T-helper 2 cell treated with Interferon-gamma antibody and Interleukin-4, amounts not matched to agents 5 μg/mL and 100 μg/mL, for 36 hours (primary cell): ENCODE measurements around the gene P2RX6.

Source experiments
- DNase-seq: peaks from one replicate; pipeline ENCODE4 v3.0.0; 2021; ENCODE audit warnings: low spot score
- H3K27ac Mint-ChIP-seq: one replicate; pipeline ENCODE4 v1.8.0; 2021; ENCODE audit warnings: mild to moderate bottlenecking, mixed read lengths
- H3K27me3 Mint-ChIP-seq: one replicate; pipeline ENCODE4 v1.8.0; 2021; ENCODE audit warnings: low read depth, mixed read lengths
- H3K36me3 Mint-ChIP-seq: one replicate; pipeline ENCODE4 v1.8.0; 2021; ENCODE audit warnings: low read depth, mixed read lengths
- H3K4me1 Mint-ChIP-seq: one replicate; pipeline ENCODE4 v1.8.0; 2021; ENCODE audit warnings: low read depth, mixed read lengths
- H3K4me3 Mint-ChIP-seq: one replicate; pipeline ENCODE4 v1.8.0; 2022; ENCODE audit warnings: mild to moderate bottlenecking, moderate library complexity, mixed read lengths
- H3K9me3 Mint-ChIP-seq: one replicate; pipeline ENCODE4 v1.8.0; 2021; ENCODE audit warnings: mixed read lengths

P2RX6 gene

DNA sequence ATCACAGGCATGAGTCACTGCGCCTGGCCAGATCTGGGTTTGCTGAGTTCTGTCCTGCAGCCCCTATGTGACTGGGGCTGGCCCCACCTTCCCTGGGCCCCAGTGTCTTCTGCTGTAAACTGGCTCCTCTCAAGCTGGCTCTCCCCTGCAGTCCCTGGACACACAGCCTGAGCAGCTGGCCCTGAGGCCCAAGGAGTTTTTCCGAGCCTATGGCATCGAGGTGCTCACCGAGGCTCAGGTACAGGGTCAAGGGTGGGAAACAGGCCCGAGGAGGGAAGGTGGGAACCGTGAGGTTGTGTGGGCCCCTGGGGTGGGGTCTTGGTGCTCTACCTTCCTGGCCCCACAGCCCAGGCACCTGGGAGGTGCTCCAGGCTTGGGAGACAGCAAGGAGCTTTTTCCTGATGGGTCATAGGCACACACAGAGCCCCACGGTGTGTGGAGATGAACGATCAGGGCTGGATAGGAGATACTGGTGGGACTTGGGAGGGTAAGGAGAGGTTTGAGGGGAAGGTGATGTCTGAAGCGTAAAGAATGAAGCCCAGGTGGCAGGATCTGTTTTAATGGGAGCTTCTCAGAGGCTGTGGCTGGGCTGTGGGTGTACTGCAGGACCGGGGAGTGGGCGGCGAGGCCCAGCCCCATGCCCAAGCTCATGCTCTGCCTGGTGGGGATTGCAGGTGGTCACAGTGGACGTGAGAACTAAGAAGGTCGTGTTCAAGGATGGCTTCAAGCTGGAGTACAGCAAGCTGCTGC lies 39.2 kb upstream of the P2RX6 start:
- no peaks in the 10 kb centered on the region for H3K27me3 Mint-ChIP-seq
- peaks cover 9% of the 10 kb centered on the region for H3K4me1 Mint-ChIP-seq
- peaks cover 8% of the 10 kb centered on the region for H3K9me3 Mint-ChIP-seq
- DNase-seq, result no peak
- no peak overlapping the region for H3K27ac Mint-ChIP-seq
- no peaks in the 10 kb centered on the region for H3K36me3 Mint-ChIP-seq
- no peak overlapping the region for H3K4me3 Mint-ChIP-seq

DNA sequence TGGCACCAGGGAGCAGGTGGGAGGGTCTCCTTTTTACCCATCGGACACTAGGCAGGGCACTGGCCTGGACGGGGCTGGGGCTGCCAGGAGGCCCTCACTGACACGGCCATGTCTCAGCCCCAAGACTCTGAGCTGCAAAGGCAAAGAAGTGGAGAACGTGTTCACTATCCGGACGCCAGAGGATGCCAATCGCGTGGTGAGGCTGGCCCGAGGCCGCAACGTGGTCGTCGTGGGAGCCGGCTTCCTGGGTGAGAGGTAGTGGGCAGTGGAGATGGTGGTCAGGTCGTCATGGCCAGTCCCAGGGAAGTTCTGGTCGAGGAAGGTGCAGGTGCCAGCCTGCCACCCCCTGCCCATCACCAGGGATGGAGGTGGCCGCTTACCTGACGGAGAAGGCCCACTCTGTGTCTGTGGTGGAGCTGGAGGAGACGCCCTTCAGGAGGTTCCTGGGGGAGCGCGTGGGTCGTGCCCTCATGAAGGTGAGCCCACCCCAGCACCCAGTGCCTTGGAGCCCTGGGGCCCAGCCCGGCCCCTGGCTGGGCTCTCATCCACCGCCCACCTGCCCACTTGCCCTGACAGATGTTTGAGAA lies 38.6 kb upstream of the P2RX6 start:
- peaks cover 8% of the 10 kb centered on the region for H3K9me3 Mint-ChIP-seq
- no peaks in the 10 kb centered on the region for H3K36me3 Mint-ChIP-seq
- H3K27ac Mint-ChIP-seq, result no peak overlapping the region
- H3K4me1 Mint-ChIP-seq, result peaks cover 13% of the 10 kb centered on the region
- H3K4me3 Mint-ChIP-seq, result no peak overlapping the region
- H3K27me3 Mint-ChIP-seq, result no peaks in the 10 kb centered on the region
- DNase-seq, result no peak

DNA sequence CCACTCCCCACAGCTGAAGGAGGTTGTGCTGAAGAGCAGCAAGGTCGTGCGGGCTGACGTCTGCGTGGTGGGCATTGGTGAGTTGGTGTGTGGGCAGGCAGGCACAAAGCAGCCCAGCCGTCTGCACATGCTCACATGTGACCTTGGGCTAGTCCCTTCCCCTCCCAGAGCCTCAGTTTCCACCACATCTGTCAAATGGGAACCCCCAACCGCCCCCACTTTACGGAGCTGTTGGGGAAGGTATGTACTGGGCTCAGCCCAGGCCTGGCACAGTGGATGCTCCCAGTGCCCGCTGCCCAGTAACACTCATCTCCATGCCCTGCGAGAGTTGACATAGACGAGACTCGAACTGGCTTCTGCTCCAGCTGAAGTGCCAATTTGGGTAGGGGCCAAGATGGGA lies 37.9 kb upstream of the P2RX6 start:
- Mint-ChIP-seq H3K4me1 (peaks cover 15% of the 10 kb centered on the region), H3K27me3 (no peaks in the 10 kb centered on the region), H3K4me3 (no peak overlapping the region), H3K27ac (no peak overlapping the region), H3K36me3 (no peaks in the 10 kb centered on the region), H3K9me3 (peaks cover 8% of the 10 kb centered on the region)
- no peak for DNase-seq

DNA sequence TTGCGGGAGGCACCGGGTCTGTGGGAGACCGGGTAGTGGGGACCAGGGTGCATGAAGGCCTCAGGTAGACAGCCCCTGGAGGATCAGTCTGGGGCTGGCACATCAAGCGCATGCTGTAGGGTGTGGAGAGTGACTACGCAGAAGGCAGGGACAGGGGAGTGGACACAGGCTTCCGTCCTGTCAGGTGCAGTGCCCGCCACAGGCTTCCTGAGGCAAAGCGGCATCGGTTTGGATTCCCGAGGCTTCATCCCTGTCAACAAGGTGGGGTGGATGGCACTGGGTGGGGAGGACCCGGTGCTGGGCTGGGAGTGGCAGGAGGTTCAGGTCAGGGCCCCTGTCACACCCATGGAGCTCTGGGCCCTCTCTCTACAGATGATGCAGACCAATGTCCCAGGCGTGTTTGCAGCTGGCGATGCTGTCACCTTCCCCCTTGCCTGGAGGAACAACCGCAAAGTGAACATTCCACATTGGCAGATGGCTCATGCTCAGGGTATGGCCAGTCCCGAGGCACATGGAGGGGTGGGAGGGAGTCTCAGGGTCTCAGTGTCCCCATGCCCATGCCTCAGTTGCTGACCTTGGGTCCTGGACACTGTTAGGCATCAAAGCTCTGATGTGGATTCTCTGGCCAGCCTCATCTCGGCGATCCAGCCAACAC lies 37.3 kb upstream of the P2RX6 start:
- H3K4me3 Mint-ChIP-seq, result no peak overlapping the region
- H3K36me3 Mint-ChIP-seq, result no peaks in the 10 kb centered on the region
- H3K27me3 Mint-ChIP-seq, result no peaks in the 10 kb centered on the region
- H3K4me1 Mint-ChIP-seq, result peaks cover 17% of the 10 kb centered on the region
- no peak overlapping the region for H3K27ac Mint-ChIP-seq
- DNase-seq, result no peak
- peaks cover 8% of the 10 kb centered on the region for H3K9me3 Mint-ChIP-seq

DNA sequence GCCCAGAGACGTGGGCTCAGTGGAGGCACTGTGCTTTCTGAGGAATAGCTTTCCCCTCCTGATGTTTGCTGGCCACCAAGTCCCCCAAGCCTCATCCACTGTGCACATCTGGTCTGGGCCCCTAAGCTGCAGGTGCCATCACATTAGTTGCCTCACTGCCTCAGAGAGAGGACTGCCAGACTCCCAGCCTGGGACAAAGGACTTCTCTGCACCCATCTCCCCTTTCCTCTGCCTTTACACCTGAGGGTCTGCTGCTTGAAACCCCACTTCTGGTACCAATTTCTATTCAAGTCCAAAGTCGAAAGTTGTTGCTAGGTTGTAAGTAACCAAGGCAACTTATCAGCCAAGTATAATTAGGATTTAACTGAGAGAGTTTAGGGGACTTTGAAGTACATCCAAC lies 36.5 kb upstream of the P2RX6 start:
- no peak for DNase-seq
- no peaks in the 10 kb centered on the region for H3K36me3 Mint-ChIP-seq
- peaks cover 8% of the 10 kb centered on the region for H3K9me3 Mint-ChIP-seq
- H3K27me3 Mint-ChIP-seq, result no peaks in the 10 kb centered on the region
- H3K4me3 Mint-ChIP-seq, result no peak overlapping the region
- H3K4me1 Mint-ChIP-seq, result peaks cover 22% of the 10 kb centered on the region
- no peak overlapping the region for H3K27ac Mint-ChIP-seq

DNA sequence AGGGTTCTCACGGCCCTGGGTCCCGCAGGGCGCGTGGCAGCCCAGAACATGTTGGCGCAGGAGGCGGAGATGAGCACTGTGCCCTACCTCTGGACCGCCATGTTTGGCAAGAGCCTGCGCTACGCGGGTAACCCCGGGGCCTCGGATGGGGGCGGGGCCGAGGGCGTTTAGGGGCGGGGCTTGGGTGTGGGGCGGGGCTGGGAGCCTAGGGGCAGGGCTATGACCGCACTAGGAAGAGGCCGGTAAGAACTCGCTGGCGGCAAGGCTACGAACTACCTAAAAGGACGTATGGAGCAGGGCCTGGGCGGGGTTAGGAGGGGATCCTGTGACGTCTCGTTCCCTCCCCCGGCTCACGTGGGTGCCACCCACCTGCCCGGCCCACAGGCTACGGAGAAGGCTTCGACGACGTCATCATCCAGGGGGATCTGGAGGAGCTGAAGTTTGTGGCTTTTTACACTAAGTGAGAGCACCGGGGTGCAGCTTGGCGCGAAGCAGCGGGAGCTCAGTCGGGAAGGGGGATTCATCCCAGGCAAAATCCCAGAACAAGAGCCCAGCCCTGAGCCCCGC lies 35.6 kb upstream of the P2RX6 start:
- Mint-ChIP-seq H3K36me3 (peaks cover 5% of the 10 kb centered on the region), H3K4me3 (peak overlapping the region; percentile 72), H3K4me1 (peaks cover 27% of the 10 kb centered on the region), H3K9me3 (peaks cover 8% of the 10 kb centered on the region), H3K27ac (peak overlapping the region; percentile 70), H3K27me3 (no peaks in the 10 kb centered on the region)
- peak; percentile 51 for DNase-seq

DNA sequence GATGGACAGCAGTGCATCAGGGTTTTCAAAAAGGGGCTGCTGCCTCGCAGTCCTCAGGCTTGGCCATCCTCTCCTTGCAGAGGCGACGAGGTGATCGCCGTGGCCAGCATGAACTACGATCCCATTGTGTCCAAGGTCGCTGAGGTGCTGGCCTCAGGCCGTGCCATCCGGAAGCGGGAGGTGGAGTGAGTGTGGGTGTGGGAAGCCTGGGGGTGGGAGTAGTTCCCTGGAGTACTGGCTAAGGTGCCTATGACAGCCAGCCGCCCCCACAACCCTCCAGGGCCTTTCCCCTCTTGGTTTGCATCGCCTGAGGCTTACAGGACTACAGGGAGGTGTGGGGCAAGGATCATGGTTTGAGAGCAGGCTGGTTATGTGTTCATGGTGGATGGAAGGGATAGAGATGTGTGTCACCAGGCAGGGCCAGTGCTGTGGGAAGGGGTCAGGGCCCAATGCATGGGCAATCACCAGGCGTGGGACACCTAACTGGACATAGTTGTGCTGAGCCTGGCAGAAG lies 35.0 kb upstream of the P2RX6 start:
- Mint-ChIP-seq H3K4me3 (no peak overlapping the region), H3K36me3 (peaks cover 5% of the 10 kb centered on the region), H3K27me3 (no peaks in the 10 kb centered on the region), H3K9me3 (peaks cover 8% of the 10 kb centered on the region), H3K27ac (peak overlapping the region; percentile 22), H3K4me1 (peaks cover 27% of the 10 kb centered on the region)
- DNase-seq, result no peak

DNA sequence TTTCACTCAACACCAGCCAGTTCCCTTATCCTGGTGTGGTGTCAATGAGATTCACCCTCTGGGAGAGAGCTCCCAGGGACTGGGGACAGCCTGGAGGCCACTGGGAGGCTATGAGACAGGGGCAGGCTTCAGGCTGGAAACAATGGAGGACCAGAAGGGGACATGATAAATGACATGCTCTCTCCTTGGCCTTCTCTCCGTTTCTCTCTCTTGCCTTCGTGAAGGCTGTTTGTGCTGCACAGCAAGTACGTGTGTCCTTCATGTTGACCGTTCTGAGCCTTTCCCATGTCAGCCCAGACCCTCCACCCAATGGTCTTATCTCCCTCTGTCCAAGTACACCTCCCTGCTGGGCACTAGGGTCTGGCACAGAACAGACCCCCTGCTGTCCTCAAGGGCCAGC lies 34.4 kb upstream of the P2RX6 start:
- H3K9me3 Mint-ChIP-seq, result peaks cover 8% of the 10 kb centered on the region
- no peak overlapping the region for H3K27ac Mint-ChIP-seq
- H3K36me3 Mint-ChIP-seq, result peaks cover 5% of the 10 kb centered on the region
- no peak for DNase-seq
- H3K4me1 Mint-ChIP-seq, result peaks cover 27% of the 10 kb centered on the region
- H3K4me3 Mint-ChIP-seq, result peak overlapping the region; percentile 18
- H3K27me3 Mint-ChIP-seq, result no peaks in the 10 kb centered on the region

DNA sequence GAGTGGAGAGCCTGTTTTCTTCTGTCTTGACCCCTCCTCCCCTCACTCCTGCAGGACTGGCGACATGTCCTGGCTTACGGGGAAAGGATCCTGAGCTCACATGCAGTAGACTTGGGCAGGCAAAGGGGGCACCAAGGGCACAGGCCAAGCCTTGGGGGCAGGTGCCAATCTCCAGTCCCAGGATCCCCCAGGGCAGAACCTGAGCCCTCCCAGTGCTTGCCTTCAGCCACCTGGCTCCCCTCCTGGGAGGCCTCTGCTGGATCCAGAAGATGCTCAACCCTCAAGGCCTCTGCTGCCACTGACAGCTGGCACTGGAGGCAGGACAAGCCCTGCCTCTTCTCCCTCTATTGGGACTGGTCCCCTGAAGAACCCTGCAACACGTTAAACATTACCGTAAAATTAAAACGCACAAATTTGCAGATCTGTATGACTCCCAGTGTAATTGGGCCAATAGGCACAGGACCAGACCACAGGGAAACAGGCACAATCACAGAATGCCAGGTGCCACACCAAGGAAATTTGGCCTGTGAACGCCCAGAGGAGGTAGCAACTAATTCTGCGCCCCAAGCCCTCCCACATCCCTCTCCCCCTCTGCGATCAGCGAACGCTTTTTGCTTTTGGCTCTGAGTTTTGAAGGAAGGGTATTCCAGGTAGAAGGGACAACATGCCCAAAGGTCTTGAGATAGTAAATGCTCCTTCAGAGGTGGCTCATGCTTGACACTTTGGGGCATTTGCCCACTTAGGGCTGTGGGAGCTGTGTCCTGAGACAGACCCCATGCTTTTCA lies 33.8 kb upstream of the P2RX6 start:
- no peaks in the 10 kb centered on the region for H3K27me3 Mint-ChIP-seq
- H3K4me3 Mint-ChIP-seq, result peak overlapping the region; percentile 91
- peaks cover 27% of the 10 kb centered on the region for H3K4me1 Mint-ChIP-seq
- H3K27ac Mint-ChIP-seq, result peak overlapping the region; percentile 85
- peaks cover 8% of the 10 kb centered on the region for H3K9me3 Mint-ChIP-seq
- DNase-seq, result no peak
- H3K36me3 Mint-ChIP-seq, result peaks cover 8% of the 10 kb centered on the region

DNA sequence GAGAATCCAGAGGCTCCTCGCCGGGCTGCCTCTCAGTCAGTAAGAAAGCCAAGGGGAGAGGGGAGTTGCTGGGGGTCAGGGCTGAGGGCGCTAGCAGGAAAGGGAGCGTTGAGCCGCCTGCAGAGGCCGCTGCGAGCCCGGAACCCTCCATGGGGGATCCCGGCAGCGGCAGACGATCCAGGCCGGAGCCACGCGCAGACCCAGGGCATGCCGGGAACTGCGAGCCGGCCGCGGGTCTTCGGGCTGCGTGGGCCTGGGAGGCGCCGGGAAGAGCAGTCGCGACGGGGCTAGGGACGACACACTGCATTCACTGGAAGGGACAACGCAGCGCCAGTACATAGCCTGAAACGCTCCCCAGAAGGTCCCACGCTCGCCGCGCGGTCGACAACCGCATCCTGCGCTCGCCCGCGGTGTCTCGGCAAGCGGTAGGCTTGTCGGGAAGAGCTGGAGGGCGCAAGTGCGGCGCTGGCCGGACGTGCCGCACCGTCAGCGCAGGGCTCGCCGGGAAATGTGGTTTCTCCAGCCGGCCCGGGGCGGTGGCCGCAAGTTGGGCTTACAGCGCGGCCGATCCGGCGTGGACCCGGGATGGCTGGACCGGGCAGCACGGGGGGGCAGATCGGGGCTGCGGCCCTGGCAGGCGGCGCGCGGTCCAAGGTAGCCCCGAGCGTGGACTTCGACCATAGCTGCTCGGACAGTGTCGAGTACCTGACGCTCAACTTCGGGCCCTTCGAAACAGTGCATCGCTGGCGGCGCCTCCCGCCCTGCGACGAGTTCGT lies 33.0 kb upstream of the P2RX6 start, which contains the start of gene LZTR1:
TSS of gene LZTR1 (plus strand) at position 511 of the 776 bp plus-strand sequence. CDS start at position 586, 75 bp downstream.
- peak within 1 kb of the TSS; percentile 91 for H3K4me3 Mint-ChIP-seq
- H3K4me1 Mint-ChIP-seq, result peaks cover 27% of the 10 kb centered on the region
- H3K36me3 Mint-ChIP-seq, result peaks cover 13% of the 10 kb centered on the region
- H3K9me3 Mint-ChIP-seq, result peaks cover 8% of the 10 kb centered on the region
- DNase-seq, result peak; percentile 82
- no peaks in the 10 kb centered on the region for H3K27me3 Mint-ChIP-seq
- peak within 1 kb of the TSS; percentile 89 for H3K27ac Mint-ChIP-seq

DNA sequence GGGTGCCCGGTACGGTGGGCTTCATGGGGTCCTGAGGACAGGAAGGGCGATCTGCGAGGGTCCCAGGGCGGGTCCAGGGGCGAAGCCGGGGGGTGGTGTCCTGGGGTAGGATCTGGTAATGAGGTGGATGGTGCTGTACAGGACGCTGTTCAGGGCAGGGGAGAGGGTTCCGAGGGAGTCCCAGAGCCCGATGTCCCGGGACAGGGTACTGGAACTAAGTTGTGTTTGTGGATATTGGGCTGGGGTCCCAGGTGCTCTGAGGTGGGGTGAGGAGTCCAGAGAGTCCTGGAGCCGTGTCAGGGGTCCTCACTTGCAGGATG lies 32.4 kb upstream of the P2RX6 start:
- Mint-ChIP-seq H3K36me3 (peaks cover 13% of the 10 kb centered on the region), H3K27me3 (no peaks in the 10 kb centered on the region), H3K27ac (peak overlapping the region; percentile 89), H3K4me1 (peaks cover 27% of the 10 kb centered on the region), H3K9me3 (peaks cover 8% of the 10 kb centered on the region), H3K4me3 (peak overlapping the region; percentile 91)
- no peak for DNase-seq

DNA sequence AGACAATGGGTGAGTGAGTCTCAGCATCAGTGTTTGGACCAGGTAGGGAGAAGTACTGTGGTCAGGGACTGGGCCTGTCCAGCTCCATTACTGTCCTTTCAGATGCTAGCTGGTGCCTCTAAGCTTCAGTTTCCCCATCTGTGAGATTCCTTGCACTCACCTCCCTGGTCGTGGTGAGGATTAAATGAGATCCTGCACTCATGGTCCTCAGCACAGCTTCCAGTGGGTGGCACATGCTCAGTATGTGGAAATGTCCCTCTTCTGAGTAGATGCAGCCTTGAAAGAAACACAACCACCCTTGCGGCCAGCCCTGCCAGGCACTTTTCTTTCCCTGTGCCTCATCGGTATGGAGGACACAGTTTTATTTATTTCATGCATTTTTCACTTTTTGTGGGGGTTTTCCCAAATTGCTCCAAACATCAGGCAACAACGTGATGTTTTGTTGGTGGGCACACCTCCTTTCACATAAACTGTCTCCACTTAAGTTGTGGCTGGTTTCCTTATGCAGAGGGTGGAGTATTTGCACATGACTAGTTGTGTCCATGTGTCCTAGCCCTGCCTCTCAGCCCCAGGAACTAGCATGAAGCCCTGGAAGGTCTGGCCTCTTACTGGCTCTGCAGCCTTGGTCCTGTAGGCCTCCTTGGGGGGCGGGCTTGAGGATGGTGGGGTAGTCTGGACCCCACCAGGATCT lies 31.7 kb upstream of the P2RX6 start:
- peaks cover 8% of the 10 kb centered on the region for H3K9me3 Mint-ChIP-seq
- no peak for DNase-seq

More for the DNA sequence above, 31.7 kb upstream of the P2RX6 start:
- H3K4me3 Mint-ChIP-seq, result peak overlapping the region; percentile 91
- peaks cover 27% of the 10 kb centered on the region for H3K4me1 Mint-ChIP-seq
- H3K27ac Mint-ChIP-seq, result peak overlapping the region; percentile 89
- peaks cover 16% of the 10 kb centered on the region for H3K36me3 Mint-ChIP-seq
- H3K27me3 Mint-ChIP-seq, result no peaks in the 10 kb centered on the region
